Stimulated activated CD8-positive, alpha-beta memory T cell treated with anti-CD3 and anti-CD28 coated beads, Interleukin-12 subunit alpha, Interleukin-12 subunit beta, amount 100 ng/mL, for 1 hour (primary cell): ENCODE data around the gene ARID4B.
"Not testable (repeated sequence)": the region's sequence is repeated elsewhere in the genome, so short reads cannot be mapped to it uniquely, and the experiment has no call there.

Experiments
- DNase-seq: peaks from one replicate; pipeline ENCODE4 v3.0.0-alpha.2; 2020; ENCODE audit warnings: low read depth

ARID4B gene

DNA sequence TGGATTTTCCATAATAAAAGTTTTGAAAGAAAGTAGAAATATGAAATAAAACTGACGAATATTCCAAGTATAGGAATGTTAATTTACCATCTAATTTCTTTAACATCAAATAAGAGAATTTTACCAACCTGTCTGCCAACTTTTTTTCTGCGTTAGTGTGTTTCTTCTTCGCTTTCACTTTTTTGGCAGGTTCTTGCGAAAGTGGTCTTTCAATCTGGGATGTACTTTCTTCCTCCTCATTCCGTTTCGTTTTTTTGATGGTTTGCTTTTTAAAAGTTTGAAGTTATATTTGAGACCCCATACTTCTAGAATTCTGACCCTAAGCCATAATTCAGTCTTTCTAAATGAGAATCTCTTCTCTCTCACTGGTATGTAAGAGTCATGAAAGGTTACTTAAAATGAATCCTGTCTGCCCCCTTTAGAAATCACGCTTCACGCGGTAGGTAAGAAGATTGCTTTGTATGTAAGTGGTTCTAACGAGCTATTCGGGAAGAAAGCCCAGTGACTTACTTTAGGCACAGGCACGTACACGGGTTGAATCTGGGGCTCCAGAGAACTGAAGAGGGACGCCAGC, 167.5 kb downstream of the ARID4B start:
- no peak for DNase-seq

- DNase-seq, result not testable (repeated sequence)
Measured at GRCh38 chr1:235159930-235160329, 168.0 kb downstream of the ARID4B start.

DNA sequence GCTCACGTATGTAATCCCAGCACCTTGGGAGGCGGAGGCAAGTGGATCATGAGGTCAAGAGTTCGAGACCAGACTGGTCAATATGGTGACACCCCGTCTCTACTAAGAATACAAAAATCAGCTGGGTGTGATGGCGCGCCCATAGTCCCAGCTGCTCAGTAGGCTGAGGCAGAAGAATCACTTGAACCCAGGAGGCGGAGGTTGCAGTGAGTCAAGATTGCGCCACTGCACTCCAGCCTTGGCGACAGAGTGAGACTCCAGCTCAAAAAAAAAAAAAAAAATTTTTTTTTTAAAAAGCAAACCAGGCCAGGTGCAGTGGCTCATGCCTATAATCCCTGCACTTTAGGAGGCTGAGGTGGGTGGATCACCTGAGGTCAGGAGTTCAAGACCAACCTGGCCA, 168.7 kb downstream of the ARID4B start:
- not testable (repeated sequence) for DNase-seq

DNA sequence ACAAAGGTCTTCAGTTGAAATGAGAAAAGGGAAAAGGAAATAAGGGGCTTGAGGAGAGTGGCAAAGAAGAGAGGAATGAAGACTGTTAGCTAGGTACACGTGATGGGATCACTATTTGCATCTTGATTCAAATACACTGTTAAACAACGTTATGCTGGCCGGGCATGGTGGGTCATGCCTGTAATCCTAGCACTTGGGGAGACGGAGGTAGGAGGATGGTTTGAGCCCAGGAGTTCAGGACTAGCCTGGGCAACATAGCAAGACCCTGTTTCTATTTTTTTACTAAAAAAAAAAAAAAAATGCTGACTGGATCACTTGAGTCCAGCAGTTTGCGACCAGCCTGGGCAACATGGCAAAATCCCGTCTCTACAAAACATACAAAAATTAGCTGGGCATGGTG, 169.3 kb downstream of the ARID4B start:
- no peak for DNase-seq

DNA sequence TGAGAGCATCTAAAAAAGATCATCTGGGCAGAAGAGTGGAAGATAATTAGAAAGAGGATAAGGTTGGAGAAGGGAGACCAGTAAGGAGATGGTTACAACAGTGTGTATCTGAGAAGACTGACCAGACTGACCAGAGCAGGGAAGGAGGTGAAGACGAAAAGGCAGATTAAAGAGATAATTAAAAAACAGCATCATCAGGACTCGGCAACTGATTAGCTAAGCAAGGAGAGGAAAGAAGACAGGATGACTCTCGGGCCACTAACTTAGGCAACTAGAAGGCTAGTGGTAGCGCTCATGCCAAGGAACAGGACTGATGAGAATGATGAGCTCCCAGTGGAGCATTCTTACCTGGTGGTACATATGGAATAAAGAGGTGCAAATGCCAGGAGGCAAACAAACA, 170.8 kb downstream of the ARID4B start:
- DNase-seq, result no peak

GRCh38 chr1:235156740-235157139, 171.2 kb downstream of the ARID4B start:
- DNase-seq, result no peak

DNA sequence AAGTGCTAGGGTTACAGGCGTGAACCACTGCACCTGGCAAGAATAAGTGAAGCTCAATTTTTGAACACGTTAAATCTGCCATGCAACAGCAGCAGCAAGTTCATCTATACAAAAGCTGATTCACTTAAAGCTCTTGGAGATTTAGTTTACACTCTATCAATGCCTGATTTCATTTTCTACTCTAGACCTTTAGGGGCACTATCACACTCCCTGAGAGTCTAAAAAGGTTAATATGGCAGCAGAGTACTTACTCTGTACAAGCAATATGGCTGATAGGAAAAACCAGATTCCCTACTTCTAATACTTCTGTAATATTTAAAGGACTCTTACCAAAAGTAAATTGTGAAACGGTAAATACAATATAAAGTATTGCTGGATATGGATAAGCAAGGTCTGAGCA, 171.7 kb downstream of the ARID4B start:
- no peak for DNase-seq

DNA sequence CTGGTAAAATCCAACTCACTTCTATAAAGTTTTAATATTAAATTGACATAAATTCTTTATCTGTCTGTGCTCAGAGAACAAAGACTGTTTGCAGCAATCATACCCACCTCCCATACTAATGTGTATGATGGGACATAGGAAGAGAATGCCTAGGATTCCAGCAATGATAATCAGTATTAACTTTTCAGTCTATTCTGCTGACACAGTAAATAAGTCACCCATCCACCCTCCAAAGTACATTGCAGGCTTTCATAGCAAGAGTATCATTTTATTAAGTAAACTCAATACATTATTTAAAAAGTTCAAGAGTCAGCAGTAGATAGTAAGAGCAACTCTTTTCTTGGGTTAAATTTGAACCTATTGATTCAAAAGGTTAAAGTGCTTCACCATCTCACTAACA, 175.7 kb downstream of the ARID4B start:
- no peak for DNase-seq

- DNase-seq, result no peak
Measured at GRCh38 chr1:235151033-235151432, 176.9 kb downstream of the ARID4B start.

DNA sequence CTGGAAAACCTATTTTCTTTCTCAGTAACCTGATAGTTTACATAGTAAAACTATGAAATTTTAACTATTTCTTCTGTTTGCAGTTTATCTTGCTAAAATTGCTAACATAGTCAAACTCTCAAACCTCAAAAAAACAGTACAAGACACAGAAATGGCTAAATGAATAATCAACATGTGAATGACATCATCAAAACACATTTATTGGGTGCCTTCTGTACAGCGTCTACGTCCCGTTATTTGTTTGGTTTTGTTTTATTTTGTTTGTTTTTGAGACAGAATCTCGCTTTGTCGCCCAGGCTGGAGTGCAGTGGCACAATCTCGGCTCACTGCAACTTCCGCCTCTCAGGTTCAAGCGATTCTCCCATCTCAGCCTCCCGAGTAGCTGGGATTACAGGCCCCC, 178.2 kb downstream of the ARID4B start:
- no peak for DNase-seq

DNA sequence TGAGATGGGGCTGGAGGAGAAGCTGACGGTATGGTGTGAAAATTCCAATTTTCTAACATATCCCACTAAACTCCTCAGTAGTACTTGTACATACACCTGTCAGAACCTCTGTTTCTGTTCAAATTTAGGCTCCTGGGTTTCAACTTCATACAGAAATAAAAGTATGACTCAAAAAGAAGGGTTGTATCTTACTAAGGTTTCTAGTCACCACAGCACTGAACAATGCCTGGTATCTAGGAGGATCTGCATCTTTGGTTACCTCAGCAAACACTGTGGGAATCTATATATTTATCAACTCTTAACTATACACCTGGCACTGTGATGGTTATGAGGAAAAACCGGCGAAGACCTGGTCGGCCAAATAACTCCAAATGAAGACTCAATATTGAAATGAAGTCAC, 180.7 kb downstream of the ARID4B start:
- DNase-seq, result no peak

GRCh38 chr1:235145639-235146038, 182.3 kb downstream of the ARID4B start:
- DNase-seq, result no peak

DNA sequence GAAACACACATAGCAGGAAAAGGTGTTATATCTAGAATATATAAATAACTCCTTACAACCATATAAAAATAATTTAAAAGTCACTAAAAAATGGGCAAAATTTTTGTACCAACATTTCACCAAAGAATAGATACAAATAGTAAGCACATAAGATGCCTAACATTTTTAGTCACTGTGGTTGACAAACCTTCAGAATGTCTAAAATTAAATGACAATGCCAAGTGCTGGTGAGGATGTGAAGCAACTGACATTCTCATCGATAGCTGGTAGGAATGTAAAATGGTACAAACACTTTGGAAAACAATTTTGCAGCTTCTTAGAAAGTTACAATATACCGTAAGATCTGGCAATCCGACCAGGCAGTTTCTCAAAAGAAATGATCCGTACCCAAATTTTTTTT, 185.0 kb downstream of the ARID4B start:
- no peak for DNase-seq

- DNase-seq, result no peak
Measured at GRCh38 chr1:235139315-235139714, 188.7 kb downstream of the ARID4B start.

- DNase-seq, result no peak
Measured at GRCh38 chr1:235138821-235139220, 189.2 kb downstream of the ARID4B start.

- DNase-seq, result no peak
Measured at GRCh38 chr1:235136111-235136510, 191.9 kb downstream of the ARID4B start.

DNA sequence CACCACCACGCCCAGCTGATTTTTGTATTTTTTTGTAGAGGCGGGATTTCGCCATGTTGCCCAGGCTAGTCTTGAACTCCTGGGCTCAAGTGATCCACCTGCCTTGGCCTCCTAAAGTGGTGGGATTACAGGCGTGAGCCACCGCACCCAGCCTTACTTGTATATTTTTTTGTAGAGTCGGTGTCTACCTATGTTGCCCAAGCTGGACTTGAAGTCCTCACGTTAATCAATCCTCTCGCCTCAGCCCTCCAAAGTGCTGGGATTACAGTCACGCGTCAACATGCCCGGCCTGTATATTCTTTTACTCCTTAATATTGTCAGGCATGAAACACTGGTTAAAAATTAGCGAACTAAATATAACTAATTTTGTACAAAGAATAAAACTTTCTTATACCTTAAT, 193.8 kb downstream of the ARID4B start:
- DNase-seq, result no peak

DNA sequence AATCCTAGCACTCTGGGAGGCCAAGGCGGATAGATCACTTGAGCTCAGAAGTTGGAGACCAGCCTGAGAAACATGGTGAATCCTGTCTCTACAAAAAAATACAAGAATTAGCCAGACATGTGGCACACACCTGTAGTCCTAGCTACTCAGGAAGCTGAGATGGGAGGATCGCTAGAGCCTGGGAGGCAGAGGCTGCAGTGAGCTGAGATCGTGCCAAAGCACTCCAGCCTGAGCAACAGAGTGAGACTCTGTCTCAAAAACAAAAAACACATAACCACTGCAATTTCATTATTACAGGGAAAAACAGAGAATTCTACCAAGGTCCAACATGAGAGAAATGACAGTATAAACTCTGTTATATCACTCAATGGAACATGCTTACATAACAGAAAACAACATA, 194.9 kb downstream of the ARID4B start:
- DNase-seq, result no peak

DNA sequence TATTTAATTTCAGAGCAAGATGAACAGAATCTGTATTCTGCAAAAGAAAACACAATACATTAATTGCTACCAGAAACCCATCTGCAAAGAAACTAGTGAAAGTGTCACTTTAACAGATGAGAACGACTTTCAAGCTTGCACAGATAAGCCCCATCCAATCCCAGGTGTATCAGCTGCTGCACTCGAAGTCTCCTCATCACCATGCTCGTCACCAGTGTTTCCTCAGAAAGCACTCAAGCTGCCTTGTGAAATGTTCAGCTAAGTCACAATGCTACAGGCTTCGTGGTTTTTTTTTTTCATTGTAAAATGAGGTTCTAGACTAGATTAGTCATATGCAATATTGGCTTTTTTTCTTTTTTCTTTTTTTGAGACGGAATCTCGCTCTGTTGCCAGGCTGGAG, 196.0 kb downstream of the ARID4B start:
- no peak for DNase-seq

DNA sequence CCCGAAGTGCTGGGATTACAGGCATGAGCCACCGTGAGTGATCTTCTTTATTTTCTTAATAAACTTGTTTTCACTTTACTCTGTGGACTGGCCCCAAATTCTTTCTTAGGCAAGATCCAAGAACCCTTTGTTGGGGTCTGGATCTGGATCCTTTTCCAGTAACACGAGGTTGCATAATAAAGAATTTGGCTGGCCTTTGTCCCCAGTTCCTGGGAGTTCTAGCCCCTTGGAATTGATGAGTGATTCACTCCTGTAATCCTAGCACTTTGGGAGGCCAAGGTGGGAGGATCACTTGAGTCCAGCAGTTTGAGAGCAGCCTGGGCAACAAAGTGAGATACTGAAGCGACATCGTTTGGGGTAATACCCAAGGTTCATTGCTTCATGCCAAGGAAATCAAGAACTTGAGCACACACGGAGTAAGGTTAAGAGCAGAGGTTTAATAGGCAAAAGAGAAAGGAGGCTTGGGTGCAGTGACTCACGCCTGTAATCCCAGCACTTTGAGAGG, 197.2 kb downstream of the ARID4B start:
- DNase-seq, result no peak

DNA sequence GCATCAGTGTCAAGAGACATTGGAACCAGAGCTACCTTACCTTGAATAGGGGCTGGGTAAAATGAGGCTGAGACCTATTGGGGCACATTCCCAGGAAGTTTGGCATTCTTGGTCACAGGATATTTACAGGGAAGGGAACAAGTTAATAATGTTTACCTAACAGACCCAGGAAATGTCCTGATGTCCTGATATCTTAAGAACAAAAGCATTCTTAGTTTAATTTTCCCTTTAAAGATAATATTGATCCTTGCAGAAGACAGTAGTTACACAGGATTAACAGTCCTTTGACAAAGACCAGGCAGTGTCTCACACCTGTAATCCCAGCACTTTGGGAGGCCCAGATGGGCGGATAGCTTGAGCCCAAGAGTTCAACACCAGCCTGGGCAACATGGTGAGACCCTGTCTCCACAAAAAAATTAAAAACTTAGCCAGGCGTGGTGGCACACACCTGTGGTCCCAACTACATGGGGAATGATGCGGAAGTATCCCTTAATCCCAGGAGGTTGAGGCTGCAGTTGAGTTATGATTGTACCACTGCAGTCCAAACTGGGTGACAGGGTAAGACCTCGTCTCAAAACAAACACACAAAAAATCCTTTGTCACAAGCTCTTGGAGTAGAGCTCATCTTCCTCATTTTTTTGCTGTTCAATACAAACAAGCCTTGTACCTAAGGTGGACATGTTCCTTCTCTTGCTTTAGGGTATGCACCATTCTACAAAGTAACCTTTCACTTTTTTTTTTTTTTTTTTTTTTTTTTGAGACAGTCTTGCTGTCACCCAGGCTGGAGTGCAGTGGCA, 198.0 kb downstream of the ARID4B start:
- DNase-seq, result no peak

- DNase-seq, result peak; percentile 87
Measured at GRCh38 chr1:235128456-235129328, 199.3 kb downstream of the ARID4B start, which contains the start of gene TOMM20. Gene TOMM20, minus strand, starts transcription at chr1:235128837. Its CDS starts 122 bp downstream, at chr1:235128715.
